ENCODE data around the gene SPATS2.
"Not testable (repeated sequence)": the region's sequence is repeated elsewhere in the genome, so short reads cannot be mapped to it uniquely, and the experiment has no call there.

The SPATS2 gene

GRCh38 chr12:49465132-49465531 lies 97.9 kb downstream of the SPATS2 start:
- DNase-seq (ENCODE audit: low read depth) = no peak

GRCh38 chr12:49470986-49471385 lies 103.7 kb downstream of the SPATS2 start:
- peak; percentile 74 for DNase-seq (ENCODE audit: low read depth)

GRCh38 chr12:49471557-49471956 lies 104.3 kb downstream of the SPATS2 start:
- DNase-seq (ENCODE audit: low read depth) = no peak

- no peak for DNase-seq (ENCODE audit: low read depth)
Observed at GRCh38 chr12:49476091-49476490, 108.8 kb downstream of the SPATS2 start.

GRCh38 chr12:49478949-49479664 lies 111.8 kb downstream of the SPATS2 start:
- DNase-seq (ENCODE audit: low read depth) = no peak

- DNase-seq (ENCODE audit: low read depth) = no peak
Observed at GRCh38 chr12:49482095-49483051, 115.1 kb downstream of the SPATS2 start.

GRCh38 chr12:49483619-49484018 lies 116.4 kb downstream of the SPATS2 start:
- no peak for DNase-seq (ENCODE audit: low read depth)

GRCh38 chr12:49487605-49488004 lies 120.3 kb downstream of the SPATS2 start:
- DNase-seq (ENCODE audit: low read depth) = no peak

GRCh38 chr12:49489154-49489553 lies 121.9 kb downstream of the SPATS2 start:
- no peak for DNase-seq (ENCODE audit: low read depth)

GRCh38 chr12:49489720-49490119 lies 122.5 kb downstream of the SPATS2 start:
- peak; percentile 92 for DNase-seq (ENCODE audit: low read depth)

- DNase-seq (ENCODE audit: low read depth) = peak; percentile 93
Observed at GRCh38 chr12:49491823-49492222, 124.6 kb downstream of the SPATS2 start.

- DNase-seq (ENCODE audit: low read depth) = no peak
Observed at GRCh38 chr12:49493900-49494299, 126.6 kb downstream of the SPATS2 start.

GRCh38 chr12:49496417-49497360 lies 129.4 kb downstream of the SPATS2 start:
- no peak for DNase-seq (ENCODE audit: low read depth)

GRCh38 chr12:49501895-49502294 lies 134.6 kb downstream of the SPATS2 start:
- no peak for DNase-seq (ENCODE audit: low read depth)

GRCh38 chr12:49502590-49502989 lies 135.3 kb downstream of the SPATS2 start:
- DNase-seq (ENCODE audit: low read depth) = no peak

- peak; percentile 24 for DNase-seq (ENCODE audit: low read depth)
Observed at GRCh38 chr12:49503674-49504180, 136.5 kb downstream of the SPATS2 start.

GRCh38 chr12:49505672-49506071 lies 138.4 kb downstream of the SPATS2 start:
- DNase-seq (ENCODE audit: low read depth) = no peak

- DNase-seq (ENCODE audit: low read depth) = peak; percentile 95
Observed at GRCh38 chr12:49507139-49507538, 139.9 kb downstream of the SPATS2 start.

GRCh38 chr12:49509681-49510080 lies 142.4 kb downstream of the SPATS2 start:
- DNase-seq (ENCODE audit: low read depth) = not testable (repeated sequence)

GRCh38 chr12:49511410-49511809 lies 144.1 kb downstream of the SPATS2 start:
- DNase-seq (ENCODE audit: low read depth) = no peak

GRCh38 chr12:49512546-49512945 lies 145.3 kb downstream of the SPATS2 start:
- no peak for DNase-seq (ENCODE audit: low read depth)

GRCh38 chr12:49515266-49515665 lies 148.0 kb downstream of the SPATS2 start:
- peak; percentile 72 for DNase-seq (ENCODE audit: low read depth)

All from amniotic epithelial cell (primary cell).